HEK293T (cell line): ENCODE results near the gene STRAP.

Experiments
- BHLHE40 ChIP-seq: fragments of 450-650 bp; IDR thresholded peaks from 2 replicates; pipeline ENCODE4 v1.6.1; 2016; ENCODE audit warnings: mild to moderate bottlenecking, moderate library complexity, borderline replicate concordance
- ELF4 ChIP-seq: fragments of 450-650 bp; IDR thresholded peaks from 2 replicates; pipeline ENCODE4 v1.6.1; 2017; ENCODE audit warnings: antibody characterized with exemption
- FOXA1 ChIP-seq: fragments of 450-650 bp; IDR thresholded peaks from 2 replicates; pipeline ENCODE4 v1.6.1; 2016; ENCODE audit warnings: mild to moderate bottlenecking
- FOXM1 ChIP-seq: fragments of 450-650 bp; IDR thresholded peaks from 2 replicates; pipeline ENCODE4 v1.6.1; 2017; ENCODE audit warnings: mild to moderate bottlenecking, borderline replicate concordance
- L3MBTL2 ChIP-seq: fragments of 450-650 bp; conservative IDR thresholded peaks from 2 replicates; pipeline ENCODE4 v1.6.1; 2016; ENCODE audit warnings: mild to moderate bottlenecking
- ZNF384 ChIP-seq: fragments of 450-650 bp; IDR thresholded peaks from 2 replicates; pipeline ENCODE4 v1.6.1; 2016

GRCh38 chr12:15851045-15851620 lies 31.1 kb upstream of the STRAP start:
- TF ChIP-seq ZNF384: no peak
- TF ChIP-seq FOXM1: no peak
- TF ChIP-seq BHLHE40: no peak
- no peak for TF ChIP-seq L3MBTL2
- no peak for TF ChIP-seq FOXA1
- no peak for TF ChIP-seq ELF4
